ENCODE data around the gene DTX4. TPM values are rescaled to one million over a fixed set of nuclear protein-coding genes. Genes with fewer than 3 reads are reported as not detected.

DTX4 gene
- total RNA-seq, 1 experiment from 2014 or later, result 96.7 TPM

DNA sequence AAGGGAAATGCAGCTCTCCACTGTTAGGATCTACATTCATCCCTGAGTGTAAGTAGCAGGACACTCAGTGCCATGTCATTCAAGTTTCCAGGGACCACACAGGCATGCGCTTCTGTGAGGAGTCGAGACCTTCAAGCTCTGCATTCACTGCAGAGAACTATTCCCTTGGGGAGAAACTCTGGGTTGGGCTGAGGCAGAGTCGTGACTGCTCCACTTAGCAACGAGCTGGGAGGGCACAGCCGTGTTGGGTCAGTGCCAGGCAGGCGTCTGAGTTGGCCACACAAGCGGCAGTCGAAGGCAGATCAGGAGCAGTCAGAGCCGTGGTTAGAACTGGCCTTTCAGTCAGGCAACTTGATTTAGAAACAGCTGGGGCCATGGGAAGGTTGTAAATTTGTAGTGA is 26.1 kb downstream of the DTX4 start:
- Histone ChIP-seq H3K4me3 (ENCODE audit: low read depth, low read length) (no peak overlapping the region), H3K9me3 (no peaks in the 10 kb centered on the region), H3K4me1 (peaks cover 6% of the 10 kb centered on the region), H3K27me3 (replicated peaks; ENCODE audit: control insufficient read depth, insufficient read depth, low read length) (no peaks in the 10 kb centered on the region), H3K36me3 (ENCODE audit: control insufficient read depth, insufficient read depth, low read length) (peaks cover 17% of the 10 kb centered on the region)
- ChIA-PET POLR2A (no interaction called here), CTCF (interaction anchor here (1.2 to 2.3 kb wide), 4 partner anchors 8 to 140 kb away, joined by 3 to 13 read pairs (median 7); partner anchors contain the start of gene DTX4)
- no peaks in the 10 kb centered on the region for H3K27me3 Mint-ChIP-seq (ENCODE audit: insufficient read depth, unreplicated experiment)
- intact Hi-C loops (cut with micrococcal nuclease; ENCODE audit: unreplicated experiment), result no loop called here
- H3K4me1 Mint-ChIP-seq (ENCODE audit: low read depth, unreplicated experiment), result peaks cover 27% of the 10 kb centered on the region
- H3K36me3 Mint-ChIP-seq (ENCODE audit: insufficient read depth, unreplicated experiment), result peaks cover 97% of the 10 kb centered on the region
- H3K4me3 Mint-ChIP-seq (ENCODE audit: unreplicated experiment), result no peak overlapping the region
- no peak for DNase-seq
- TF ChIP-seq CTCF (IDR thresholded peaks at IDR 0.05; ENCODE audit: insufficient read depth in 1 of 2, low read depth in 1 of 2, low read length in 1 of 2, severe bottlenecking in 1 of 2, unreplicated experiment in 1 of 2), result no peak
- no TSS peak for BruUV-seq (replicated peaks)
- peak overlapping the region; percentile 36 for H3K27ac Mint-ChIP-seq (ENCODE audit: unreplicated experiment)
- H3K9me3 Mint-ChIP-seq (ENCODE audit: unreplicated experiment), result peaks cover 10% of the 10 kb centered on the region

DNA sequence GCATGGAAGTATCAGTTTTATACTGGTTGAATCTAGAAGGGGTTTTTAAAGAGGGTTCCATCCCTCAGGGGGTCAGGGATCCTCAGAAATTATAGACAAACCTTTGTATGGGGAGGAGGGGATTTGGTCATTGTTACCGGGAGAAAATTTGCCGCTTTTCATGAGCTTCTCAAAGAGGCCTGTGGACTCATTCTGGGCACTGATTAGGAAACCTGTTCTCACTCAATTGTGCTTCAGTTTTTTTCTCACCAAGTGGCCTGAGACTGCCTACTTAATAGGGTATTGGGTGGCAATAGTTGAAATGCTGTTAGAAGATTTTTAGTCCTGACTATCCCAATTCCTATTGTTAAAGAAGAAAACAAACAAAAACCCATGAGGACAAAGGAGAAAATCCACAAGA is 26.8 kb downstream of the DTX4 start:
- Histone ChIP-seq H3K36me3 (ENCODE audit: control insufficient read depth, insufficient read depth, low read length) (peaks cover 18% of the 10 kb centered on the region), H3K4me1 (peaks cover 6% of the 10 kb centered on the region), H3K4me3 (ENCODE audit: low read depth, low read length) (no peak overlapping the region), H3K9me3 (no peaks in the 10 kb centered on the region), H3K27me3 (replicated peaks; ENCODE audit: control insufficient read depth, insufficient read depth, low read length) (no peaks in the 10 kb centered on the region)
- BruUV-seq (replicated peaks), result no TSS peak
- no peak overlapping the region for H3K4me3 Mint-ChIP-seq (ENCODE audit: unreplicated experiment)
- CTCF ChIA-PET, result interaction anchor here (1.3 to 2.3 kb wide), 3 partner anchors 13 to 140 kb away, joined by 3 to 13 read pairs (median 11); partner anchors contain the start of gene DTX4
- peaks cover 10% of the 10 kb centered on the region for H3K9me3 Mint-ChIP-seq (ENCODE audit: unreplicated experiment)
- intact Hi-C loops (cut with micrococcal nuclease; ENCODE audit: unreplicated experiment), result no loop called here
- H3K4me1 Mint-ChIP-seq (ENCODE audit: low read depth, unreplicated experiment), result peaks cover 27% of the 10 kb centered on the region
- no peak for DNase-seq
- POLR2A ChIA-PET, result no interaction called here
- H3K36me3 Mint-ChIP-seq (ENCODE audit: insufficient read depth, unreplicated experiment), result peaks cover 96% of the 10 kb centered on the region
- no peak overlapping the region for H3K27ac Mint-ChIP-seq (ENCODE audit: unreplicated experiment)
- no peak for TF ChIP-seq CTCF (IDR thresholded peaks at IDR 0.05; ENCODE audit: insufficient read depth in 1 of 2, low read depth in 1 of 2, low read length in 1 of 2, severe bottlenecking in 1 of 2, unreplicated experiment in 1 of 2)
- no peaks in the 10 kb centered on the region for H3K27me3 Mint-ChIP-seq (ENCODE audit: insufficient read depth, unreplicated experiment)

GRCh38 chr11:59199546-59200422 is 27.9 kb downstream of the DTX4 start:
- peaks cover 27% of the 10 kb centered on the region for H3K4me1 Mint-ChIP-seq (ENCODE audit: low read depth, unreplicated experiment)
- Histone ChIP-seq H3K36me3 (ENCODE audit: control insufficient read depth, insufficient read depth, low read length) (peaks cover 17% of the 10 kb centered on the region), H3K27me3 (replicated peaks; ENCODE audit: control insufficient read depth, insufficient read depth, low read length) (no peaks in the 10 kb centered on the region), H3K4me3 (ENCODE audit: low read depth, low read length) (no peak overlapping the region), H3K4me1 (peaks cover 6% of the 10 kb centered on the region), H3K9me3 (no peaks in the 10 kb centered on the region)
- H3K36me3 Mint-ChIP-seq (ENCODE audit: insufficient read depth, unreplicated experiment), result peaks cover 96% of the 10 kb centered on the region
- no peak for DNase-seq
- TF ChIP-seq CTCF (IDR thresholded peaks at IDR 0.05; ENCODE audit: insufficient read depth in 1 of 2, low read depth in 1 of 2, low read length in 1 of 2, severe bottlenecking in 1 of 2, unreplicated experiment in 1 of 2), result no peak
- peaks cover 10% of the 10 kb centered on the region for H3K9me3 Mint-ChIP-seq (ENCODE audit: unreplicated experiment)
- ChIA-PET CTCF (interaction anchor here (2.2 to 4.2 kb wide), 4 partner anchors 13 to 29 kb away, joined by 11 to 24 read pairs (median 16); partner anchors contain the start of gene DTX4), POLR2A (no interaction called here)
- BruUV-seq (replicated peaks), result no TSS peak
- no peak overlapping the region for H3K27ac Mint-ChIP-seq (ENCODE audit: unreplicated experiment)
- H3K4me3 Mint-ChIP-seq (ENCODE audit: unreplicated experiment), result no peak overlapping the region
- intact Hi-C loops (cut with micrococcal nuclease; ENCODE audit: unreplicated experiment), result loop anchor here (2.0 kb wide), 1 partner anchor 13 kb away; no protein-coding TSS in a partner anchor
- no peaks in the 10 kb centered on the region for H3K27me3 Mint-ChIP-seq (ENCODE audit: insufficient read depth, unreplicated experiment)

All from Caco-2 (cell line).